Measurements from ENCODE around the gene RGS8. TPM values are rescaled to one million over a fixed set of nuclear protein-coding genes. Genes with fewer than 3 reads are reported as not detected.

RGS8 gene
- total and polyA plus RNA-seq, 4 donors, result 0.10 TPM; not detected in 3

- Histone ChIP-seq H3K9me3 (ENCODE audit: control insufficient read depth, low read length) (no peaks in the 10 kb centered on the region), H3K4me3 (ENCODE audit: low read length in 2 of 2) (no peak overlapping the region), H3K27me3 (ENCODE audit: control insufficient read depth in 1 of 2, insufficient read depth in 2 of 2, low read length in 1 of 2) (no peaks in the 10 kb centered on the region), H3K27ac (ENCODE audit: low read depth in 1 of 2, low read length in 2 of 2) (no peak overlapping the region), H3K4me1 (ENCODE audit: control insufficient read depth in 1 of 2, insufficient read depth in 2 of 2, low read length in 2 of 2) (no peaks in the 10 kb centered on the region), H3K36me3 (ENCODE audit: control insufficient read depth in 1 of 2, insufficient read depth in 2 of 2, low read length in 1 of 2) (no peaks in the 10 kb centered on the region)
- WGBS, 2 donors, result 96 to 98% methylated on average over 4 of the region's 4 CpGs
- DNase-seq, result no peak
- ATAC-seq (ENCODE audit: low FRiP score), result no peak
- intact Hi-C loops (cut with DNase I), result no loop called here
Measured at GRCh38 chr1:182719553-182719952, 35.2 kb upstream of the RGS8 start.

- WGBS, 2 donors, result 94 to 95% methylated on average over 2 of the region's 2 CpGs
- Histone ChIP-seq H3K9me3 (ENCODE audit: control insufficient read depth, low read length) (no peaks in the 10 kb centered on the region), H3K27ac (ENCODE audit: low read depth in 1 of 2, low read length in 2 of 2) (no peak overlapping the region), H3K4me3 (ENCODE audit: low read length in 2 of 2) (no peak overlapping the region), H3K27me3 (ENCODE audit: control insufficient read depth in 1 of 2, insufficient read depth in 2 of 2, low read length in 1 of 2) (no peaks in the 10 kb centered on the region), H3K4me1 (ENCODE audit: control insufficient read depth in 1 of 2, insufficient read depth in 2 of 2, low read length in 2 of 2) (no peaks in the 10 kb centered on the region), H3K36me3 (ENCODE audit: control insufficient read depth in 1 of 2, insufficient read depth in 2 of 2, low read length in 1 of 2) (no peaks in the 10 kb centered on the region)
- DNase-seq (no peak), ATAC-seq (ENCODE audit: low FRiP score) (no peak)
- intact Hi-C loops (cut with DNase I), result no loop called here
Measured at GRCh38 chr1:182718311-182718710, 33.9 kb upstream of the RGS8 start.

- no peaks in the 10 kb centered on the region for H3K27me3 ChIP-seq (ENCODE audit: control insufficient read depth in 1 of 2, insufficient read depth in 2 of 2, low read length in 1 of 2)
- no peak overlapping the region for H3K4me3 ChIP-seq (ENCODE audit: low read length in 2 of 2)
- H3K9me3 ChIP-seq (ENCODE audit: control insufficient read depth, low read length), result no peaks in the 10 kb centered on the region
- no peaks in the 10 kb centered on the region for H3K4me1 ChIP-seq (ENCODE audit: control insufficient read depth in 1 of 2, insufficient read depth in 2 of 2, low read length in 2 of 2)
- no peak for DNase-seq
- intact Hi-C loops (cut with DNase I), result no loop called here
- no peak overlapping the region for H3K27ac ChIP-seq (ENCODE audit: low read depth in 1 of 2, low read length in 2 of 2)
- H3K36me3 ChIP-seq (ENCODE audit: control insufficient read depth in 1 of 2, insufficient read depth in 2 of 2, low read length in 1 of 2), result no peaks in the 10 kb centered on the region
- ATAC-seq (ENCODE audit: low FRiP score), result no peak
- 94% methylated on average over 4 of the region's 4 CpGs for WGBS, 2 donors
Measured at GRCh38 chr1:182716740-182717720, 32.6 kb upstream of the RGS8 start.

- Histone ChIP-seq H3K27ac (ENCODE audit: low read depth in 1 of 2, low read length in 2 of 2) (no peak overlapping the region), H3K4me3 (ENCODE audit: low read length in 2 of 2) (no peak overlapping the region), H3K9me3 (ENCODE audit: control insufficient read depth, low read length) (no peaks in the 10 kb centered on the region), H3K4me1 (ENCODE audit: control insufficient read depth in 1 of 2, insufficient read depth in 2 of 2, low read length in 2 of 2) (no peaks in the 10 kb centered on the region), H3K27me3 (ENCODE audit: control insufficient read depth in 1 of 2, insufficient read depth in 2 of 2, low read length in 1 of 2) (no peaks in the 10 kb centered on the region), H3K36me3 (ENCODE audit: control insufficient read depth in 1 of 2, insufficient read depth in 2 of 2, low read length in 1 of 2) (no peaks in the 10 kb centered on the region)
- 95 to 96% methylated on average over 2 of the region's 2 CpGs for WGBS, 2 donors
- DNase-seq (no peak), ATAC-seq (ENCODE audit: low FRiP score) (no peak)
- intact Hi-C loops (cut with DNase I), result no loop called here
Measured at GRCh38 chr1:182715531-182715930, 31.1 kb upstream of the RGS8 start.

GRCh38 chr1:182714546-182714945, 30.2 kb upstream of the RGS8 start:
- DNase-seq, result no peak
- no peak overlapping the region for H3K27ac ChIP-seq (ENCODE audit: low read depth in 1 of 2, low read length in 2 of 2)
- intact Hi-C loops (cut with DNase I), result no loop called here
- H3K4me1 ChIP-seq (ENCODE audit: control insufficient read depth in 1 of 2, insufficient read depth in 2 of 2, low read length in 2 of 2), result no peaks in the 10 kb centered on the region
- H3K36me3 ChIP-seq (ENCODE audit: control insufficient read depth in 1 of 2, insufficient read depth in 2 of 2, low read length in 1 of 2), result no peaks in the 10 kb centered on the region
- no peak for ATAC-seq (ENCODE audit: low FRiP score)
- H3K4me3 ChIP-seq (ENCODE audit: low read length in 2 of 2), result no peak overlapping the region
- H3K27me3 ChIP-seq (ENCODE audit: control insufficient read depth in 1 of 2, insufficient read depth in 2 of 2, low read length in 1 of 2), result no peaks in the 10 kb centered on the region
- H3K9me3 ChIP-seq (ENCODE audit: control insufficient read depth, low read length), result no peaks in the 10 kb centered on the region
- WGBS, 2 donors, result 91 to 94% methylated on average over 2 of the region's 2 CpGs

GRCh38 chr1:182713939-182714338, 29.6 kb upstream of the RGS8 start:
- intact Hi-C loops (cut with DNase I), result no loop called here
- Histone ChIP-seq H3K36me3 (ENCODE audit: control insufficient read depth in 1 of 2, insufficient read depth in 2 of 2, low read length in 1 of 2) (no peaks in the 10 kb centered on the region), H3K4me1 (ENCODE audit: control insufficient read depth in 1 of 2, insufficient read depth in 2 of 2, low read length in 2 of 2) (no peaks in the 10 kb centered on the region), H3K9me3 (ENCODE audit: control insufficient read depth, low read length) (no peaks in the 10 kb centered on the region), H3K27ac (ENCODE audit: low read depth in 1 of 2, low read length in 2 of 2) (no peak overlapping the region), H3K4me3 (ENCODE audit: low read length in 2 of 2) (no peak overlapping the region), H3K27me3 (ENCODE audit: control insufficient read depth in 1 of 2, insufficient read depth in 2 of 2, low read length in 1 of 2) (no peaks in the 10 kb centered on the region)
- no peak for DNase-seq
- no peak for ATAC-seq (ENCODE audit: low FRiP score)
- 79 to 84% methylated on average over 3 of the region's 3 CpGs for WGBS, 2 donors

- 93 to 94% methylated on average over 3 of the region's 3 CpGs for WGBS, 2 donors
- intact Hi-C loops (cut with DNase I), result no loop called here
- no peak for ATAC-seq (ENCODE audit: low FRiP score)
Measured at GRCh38 chr1:182713492-182713891, 29.1 kb upstream of the RGS8 start.

GRCh38 chr1:182709855-182710254, 25.5 kb upstream of the RGS8 start:
- Histone ChIP-seq H3K27ac (ENCODE audit: low read depth in 1 of 2, low read length in 2 of 2) (no peak overlapping the region), H3K4me3 (ENCODE audit: low read length in 2 of 2) (no peak overlapping the region), H3K27me3 (ENCODE audit: control insufficient read depth in 1 of 2, insufficient read depth in 2 of 2, low read length in 1 of 2) (no peaks in the 10 kb centered on the region), H3K4me1 (ENCODE audit: control insufficient read depth in 1 of 2, insufficient read depth in 2 of 2, low read length in 2 of 2) (no peaks in the 10 kb centered on the region), H3K9me3 (ENCODE audit: control insufficient read depth, low read length) (no peaks in the 10 kb centered on the region), H3K36me3 (ENCODE audit: control insufficient read depth in 1 of 2, insufficient read depth in 2 of 2, low read length in 1 of 2) (no peaks in the 10 kb centered on the region)
- intact Hi-C loops (cut with DNase I), result no loop called here
- WGBS, 2 donors, result 94 to 95% methylated on average over 2 of the region's 2 CpGs
- ATAC-seq (ENCODE audit: low FRiP score) (no peak), DNase-seq (no peak)

More at GRCh38 chr1:182713492-182713891, 29.1 kb upstream of the RGS8 start:
- DNase-seq, result no peak
- Histone ChIP-seq H3K27me3 (ENCODE audit: control insufficient read depth in 1 of 2, insufficient read depth in 2 of 2, low read length in 1 of 2) (no peaks in the 10 kb centered on the region), H3K4me1 (ENCODE audit: control insufficient read depth in 1 of 2, insufficient read depth in 2 of 2, low read length in 2 of 2) (no peaks in the 10 kb centered on the region), H3K9me3 (ENCODE audit: control insufficient read depth, low read length) (no peaks in the 10 kb centered on the region), H3K27ac (ENCODE audit: low read depth in 1 of 2, low read length in 2 of 2) (no peak overlapping the region), H3K36me3 (ENCODE audit: control insufficient read depth in 1 of 2, insufficient read depth in 2 of 2, low read length in 1 of 2) (no peaks in the 10 kb centered on the region), H3K4me3 (ENCODE audit: low read length in 2 of 2) (no peak overlapping the region)

GRCh38 chr1:182709225-182709764, 24.9 kb upstream of the RGS8 start:
- Histone ChIP-seq H3K36me3 (ENCODE audit: control insufficient read depth in 1 of 2, insufficient read depth in 2 of 2, low read length in 1 of 2) (no peaks in the 10 kb centered on the region), H3K9me3 (ENCODE audit: control insufficient read depth, low read length) (no peaks in the 10 kb centered on the region), H3K27ac (ENCODE audit: low read depth in 1 of 2, low read length in 2 of 2) (no peak overlapping the region), H3K27me3 (ENCODE audit: control insufficient read depth in 1 of 2, insufficient read depth in 2 of 2, low read length in 1 of 2) (no peaks in the 10 kb centered on the region), H3K4me1 (ENCODE audit: control insufficient read depth in 1 of 2, insufficient read depth in 2 of 2, low read length in 2 of 2) (no peaks in the 10 kb centered on the region), H3K4me3 (ENCODE audit: low read length in 2 of 2) (no peak overlapping the region)
- WGBS, 2 donors, result 100% methylated on average over 1 of the region's 1 CpG
- ATAC-seq (ENCODE audit: low FRiP score) (no peak), DNase-seq (no peak)
- intact Hi-C loops (cut with DNase I), result no loop called here

Measured in aorta (tissue), 5 donors.